Endothelial cell of umbilical vein (primary cell): Measurements from ENCODE around the gene ZP3. TPM values are rescaled to one million over a fixed set of nuclear protein-coding genes. Genes with fewer than 3 reads are reported as not detected.

Experiments
- BruUV-seq: library from RNA; stranded (reverse); fragments of 400-500 nt; replicated peaks from 2 replicates; lab custom pipeline; 2021; lab: Mats Ljungman, UMichigan
- CTCF ChIA-PET: fragments of 300-600, 350-600 bp; sonication (Branson Sonifier 250); formaldehyde crosslinking; loops from one replicate; lab custom pipeline; 2021; ENCODE audit warnings: antibody characterized with exemption, inconsistent platforms; lab: Charles Lee
- POLR2A ChIA-PET: fragments of 300-600, 350-600 bp; sonication (Branson Sonifier 250); formaldehyde crosslinking; loops from one replicate; lab custom pipeline; 2021; ENCODE audit warnings: antibody characterized with exemption, inconsistent platforms; lab: Charles Lee
- DNase-seq: peaks from one replicate; pipeline ENCODE4 v3.0.0-alpha.2; 2011; ENCODE audit warnings: low read depth, low spot score
- FAIRE-seq: peaks from 2 replicates; lab custom pipeline; 2011; peaks lifted over from hg19 to GRCh38; lab: Jason Lieb, UNC
- H2AFZ ChIP-seq: 2 replicates; pipeline ENCODE4 v1.6.0; 2012; ENCODE audit warnings: low read depth, low read length, control low read depth, inconsistent platforms
- H3K27ac ChIP-seq: 2 replicates; pipeline ENCODE4 v1.5.1; 2011; ENCODE audit warnings: low read depth, mild to moderate bottlenecking, control low read depth, low read length, moderate library complexity; ENCODE audit not compliant: insufficient read depth
- H3K27me3 ChIP-seq, 2 experiments: 2 replicates each; pipeline versions ENCODE4 v1.6.0 to v1.6.1; 2011; ENCODE audit warnings: low read length in 2 of 2, mixed read lengths in 1 of 2; ENCODE audit not compliant: control insufficient read depth in 2 of 2, insufficient read depth in 2 of 2
- H3K36me3 ChIP-seq, 2 experiments: 2 replicates in 1 of 2; 3 replicates in 1 of 2; pipeline ENCODE4 v1.5.1; 2011; ENCODE audit warnings: low read length in 2 of 2, mild to moderate bottlenecking in 1 of 2, moderate library complexity in 1 of 2; ENCODE audit not compliant: control insufficient read depth in 2 of 2, insufficient read depth in 2 of 2; ENCODE audit errors: extremely low read depth in 1 of 2
- H3K4me1 ChIP-seq: 3 replicates; pipeline ENCODE4 v1.5.1; 2011; ENCODE audit warnings: mild to moderate bottlenecking, low read length; ENCODE audit not compliant: control insufficient read depth, insufficient read depth; ENCODE audit errors: extremely low read depth
- H3K4me2 ChIP-seq: 2 replicates; pipeline ENCODE4 v1.6.1; 2011; ENCODE audit warnings: low read length, control low read depth, mixed read lengths; ENCODE audit not compliant: insufficient read depth
- H3K4me3 ChIP-seq, 3 experiments: fragments of 200-600 bp in 1 of 3; sonication (generic), shearing (Covaris generic) in 1 of 3; replicated peaks in 1 of 3; 2 replicates each; pipeline ENCODE4 v1.5.1; 2011 to 2016; ENCODE audit warnings: control low read depth in 3 of 3, low read length in 3 of 3, mild to moderate bottlenecking in 2 of 3, inconsistent platforms in 1 of 3, low read depth in 1 of 3, moderate library complexity in 1 of 3; ENCODE audit not compliant: insufficient read depth in 1 of 3
- H3K79me2 ChIP-seq: 2 replicates; pipeline ENCODE4 v1.6.0; 2012; ENCODE audit warnings: low read length, inconsistent platforms; ENCODE audit not compliant: control insufficient read depth, insufficient read depth
- H3K9ac ChIP-seq: replicated peaks from 2 replicates; pipeline ENCODE3; 2011; ENCODE audit warnings: low read length, control low read depth; ENCODE audit not compliant: insufficient read depth; ENCODE audit errors: extremely low read depth
- H3K9me1 ChIP-seq: replicated peaks from 3 replicates; pipeline ENCODE4 v1.6.0; 2011; ENCODE audit warnings: mild to moderate bottlenecking, low read length; ENCODE audit not compliant: control insufficient read depth, insufficient read depth; ENCODE audit errors: extremely low read depth
- H3K9me3 ChIP-seq: replicated peaks from 2 replicates; pipeline ENCODE4 v1.5.1; 2012; ENCODE audit warnings: low read length, inconsistent platforms; ENCODE audit not compliant: control insufficient read depth, insufficient read depth
- H4K20me1 ChIP-seq: replicated peaks from 2 replicates; pipeline ENCODE3; 2011; ENCODE audit warnings: mild to moderate bottlenecking, low read length; ENCODE audit not compliant: control insufficient read depth, insufficient read depth; ENCODE audit errors: extremely low read depth
- CTCF ChIP-seq, 2 donors: IDR thresholded peaks; 1 replicate in 1 of 2; 2 replicates in 1 of 2; pipeline ENCODE4 v1.5.1; 2011; ENCODE audit warnings: low read length in 2 of 2, mild to moderate bottlenecking in 2 of 2, moderate library complexity in 2 of 2, control low read depth in 1 of 2, inconsistent platforms in 1 of 2, low read depth in 1 of 2; ENCODE audit not compliant: insufficient read depth in 1 of 2; ENCODE audit errors: extremely low read depth in 1 of 2
- EZH2 ChIP-seq: IDR thresholded peaks from 2 replicates; pipeline ENCODE4 v1.6.1; 2012; ENCODE audit warnings: borderline replicate concordance, low read depth, mild to moderate bottlenecking, moderate library complexity, low read length, inconsistent platforms; ENCODE audit not compliant: severe bottlenecking
- FOS ChIP-seq: IDR thresholded peaks from 2 replicates; pipeline ENCODE4 v1.6.1; 2011; ENCODE audit warnings: mild to moderate bottlenecking, low read length, moderate library complexity, borderline replicate concordance; ENCODE audit not compliant: insufficient read depth
- GATA2 ChIP-seq: IDR thresholded peaks from 2 replicates; pipeline ENCODE4 v1.7.0; 2011; ENCODE audit warnings: low read depth, mild to moderate bottlenecking, moderate library complexity, mixed read lengths, low read length; ENCODE audit not compliant: insufficient read length, insufficient read depth
- JUN ChIP-seq: IDR thresholded peaks from 2 replicates; pipeline ENCODE4 v1.6.1; 2011; ENCODE audit warnings: borderline replicate concordance, low read depth; ENCODE audit not compliant: insufficient read length, insufficient read depth
- MAX ChIP-seq: IDR thresholded peaks from 2 replicates; pipeline ENCODE4 v1.6.1; 2011; ENCODE audit not compliant: insufficient read depth, insufficient read length
- MYC ChIP-seq: IDR thresholded peaks from one replicate; pipeline ENCODE4 v1.6.1; 2011; ENCODE audit warnings: mild to moderate bottlenecking, low read depth, low read length
- POLR2A ChIP-seq: IDR thresholded peaks from 2 replicates; pipeline ENCODE4 v1.6.1; 2012; ENCODE audit warnings: low read depth, mild to moderate bottlenecking, control low read depth, low read length
- POLR2AphosphoS5 ChIP-seq: IDR thresholded peaks from 2 replicates; pipeline ENCODE4 v1.6.1; 2012; ENCODE audit warnings: low read depth, mild to moderate bottlenecking, control low read depth, low read length, moderate library complexity; ENCODE audit not compliant: insufficient read depth
- dilution Hi-C: fragments of 300-500 bp; cut with MboI; formaldehyde crosslinking; loops from one replicate; pipeline ENCODE4 v1.15.0; 2019; ENCODE audit warnings: low sequenced_read_pairs; ENCODE audit not compliant: extremely low pct_ligation_motif_present
- intact Hi-C: fragments of 100-400 bp; cut with micrococcal nuclease; formaldehyde crosslinking; loops from one replicate; pipeline ENCODE4 v1.10.0; 2022
- polyA plus RNA-seq, 4 experiments: library from polyadenylated mRNA; depleted of rRNA in 3 of 4; stranded (reverse) in 3 of 4; unstranded in 1 of 4; fragments of >200 nt; gene quantifications; 2 replicates each; pipeline versions ENCODE4 v1.2.1 to v1.2.3, GENCODE V29; 2011 to 2012; ENCODE audit warnings: missing spikeins in 1 of 4
- total RNA-seq: library from RNA; stranded (reverse); gene quantifications from 2 replicates; pipeline ENCODE4 v1.2.3, GENCODE V29; 2021

Gene ZP3
- total and polyA plus RNA-seq, 2 donors (not counting 3 experiments of a cell fraction or from before 2014, with no cell fraction given), result 3.0 to 4.0 TPM

GRCh38 chr7:76390092-76390491 is 34.7 kb upstream of the ZP3 start:
- Histone ChIP-seq H3K4me3 (no peak overlapping the region), H3K79me2 (no peaks in the 10 kb centered on the region), H3K27me3 (no peaks in the 10 kb centered on the region), H4K20me1 (no peaks in the 10 kb centered on the region), H3K9me3 (no peaks in the 10 kb centered on the region), H3K4me1 (peaks cover 10% of the 10 kb centered on the region), H3K9ac (no peak overlapping the region), H3K36me3 (no peaks in the 10 kb centered on the region), H3K4me2 (no peak overlapping the region), H3K27ac (no peak overlapping the region), H2AFZ (peak overlapping the region; percentile 97), H3K9me1 (no peaks in the 10 kb centered on the region)
- FAIRE-seq, result no peak
- ChIA-PET POLR2A (no interaction called here), CTCF (interaction anchor here (1.8 kb wide), 1 partner anchor 26 kb away, joined by 6 read pairs; no protein-coding TSS in a partner anchor)
- DNase-seq, result no peak
- intact Hi-C loops (no loop called here), dilution Hi-C loops (no loop called here)
- no TSS peak for BruUV-seq
- TF ChIP-seq EZH2 (no peak), JUN (no peak), POLR2AphosphoS5 (no peak), MAX (no peak), MYC (no peak), CTCF (IDR thresholded peaks at IDR 0.05; ENCODE audit: extremely low read depth in 1 of 2, insufficient read depth in 1 of 2, low read depth in 1 of 2, low read length in 2 of 2) (no peak), FOS (no peak), POLR2A (no peak), GATA2 (no peak)
